GM18870 (cell line): ENCODE results near the gene PRKAG1.

Experiments used
- ATAC-seq: cut with Tn5 transposase; IDR thresholded peaks from one replicate; pipeline ENCODE4 v1.9.1; 2021; ENCODE audit warnings: moderate library complexity; ENCODE audit not compliant: unreplicated experiment

PRKAG1 gene

DNA sequence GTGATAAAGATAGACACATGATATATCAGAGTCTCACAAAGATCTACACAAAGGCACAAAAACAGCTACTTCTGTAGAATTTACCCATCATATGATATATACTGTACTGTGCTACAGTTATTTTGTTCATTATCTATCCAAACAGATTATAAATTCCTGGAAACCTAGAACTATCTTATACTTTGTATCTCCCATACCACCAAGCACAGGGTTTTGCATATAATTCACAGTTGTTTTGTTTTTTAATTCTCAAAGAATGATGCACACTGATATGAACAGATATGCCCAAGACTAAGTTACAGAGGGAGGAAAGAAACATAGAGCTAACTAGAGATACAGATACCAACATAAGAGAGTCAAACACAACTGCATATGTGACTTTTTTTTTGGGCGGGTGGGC is 3.4 kb downstream of the PRKAG1 start:
- ATAC-seq: no peak

DNA sequence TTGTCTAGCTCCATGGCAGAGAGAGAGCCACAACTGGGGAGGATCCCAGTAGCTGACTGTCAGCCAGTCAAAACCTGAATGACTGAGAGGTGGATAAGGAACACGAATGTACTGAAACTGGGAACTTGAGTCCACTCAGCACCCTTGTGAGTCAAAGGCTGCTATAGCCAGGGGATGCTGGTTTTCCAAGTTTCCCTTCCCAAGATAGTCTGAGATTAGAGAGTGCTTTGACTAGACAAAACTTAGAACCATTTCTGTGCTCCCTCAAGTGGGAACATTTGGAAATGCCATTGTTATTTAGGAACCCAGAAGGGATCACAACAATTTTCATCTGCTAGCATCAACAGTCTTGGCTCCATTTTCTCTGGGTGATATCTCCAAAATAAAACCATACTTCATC is 4.0 kb downstream of the PRKAG1 start:
- no peak for ATAC-seq

DNA sequence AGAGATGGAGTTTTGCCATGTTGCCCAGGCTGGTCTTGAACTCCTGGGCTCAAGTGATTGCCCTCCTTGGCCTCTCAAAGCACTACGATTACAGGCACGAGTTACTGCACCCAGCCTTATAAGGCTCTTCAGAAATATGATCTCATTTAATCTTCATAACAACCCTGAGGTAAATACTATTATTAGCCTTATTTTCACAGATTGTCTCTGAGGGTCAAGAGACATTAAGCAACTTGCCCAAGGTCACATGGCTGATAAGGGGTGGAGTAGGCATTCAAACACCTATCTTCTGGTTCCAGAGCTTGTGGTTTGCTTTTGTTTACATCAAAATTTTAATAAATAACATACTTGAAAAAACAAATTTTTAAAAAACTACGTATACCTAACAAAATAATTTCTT is 5.1 kb downstream of the PRKAG1 start:
- no peak for ATAC-seq

DNA sequence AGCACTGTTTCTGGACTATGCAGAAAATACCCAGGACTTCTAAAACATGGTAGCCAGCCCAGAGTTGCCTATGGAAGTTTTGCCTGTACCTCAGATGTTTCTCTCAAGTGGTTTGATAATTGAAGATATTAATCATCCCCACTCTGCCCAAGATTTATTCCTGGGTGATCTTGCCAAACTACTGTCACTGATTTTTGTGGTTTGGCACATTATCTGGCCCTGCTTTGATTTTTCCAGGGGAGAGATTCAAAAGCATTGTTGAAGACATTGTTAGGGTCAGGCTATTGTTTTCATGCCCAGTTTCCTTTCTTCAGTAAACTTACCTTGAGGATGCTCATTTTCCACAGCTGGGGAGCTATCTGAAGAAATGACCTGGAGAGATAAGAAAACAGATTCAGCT is 5.8 kb downstream of the PRKAG1 start:
- ATAC-seq: no peak

DNA sequence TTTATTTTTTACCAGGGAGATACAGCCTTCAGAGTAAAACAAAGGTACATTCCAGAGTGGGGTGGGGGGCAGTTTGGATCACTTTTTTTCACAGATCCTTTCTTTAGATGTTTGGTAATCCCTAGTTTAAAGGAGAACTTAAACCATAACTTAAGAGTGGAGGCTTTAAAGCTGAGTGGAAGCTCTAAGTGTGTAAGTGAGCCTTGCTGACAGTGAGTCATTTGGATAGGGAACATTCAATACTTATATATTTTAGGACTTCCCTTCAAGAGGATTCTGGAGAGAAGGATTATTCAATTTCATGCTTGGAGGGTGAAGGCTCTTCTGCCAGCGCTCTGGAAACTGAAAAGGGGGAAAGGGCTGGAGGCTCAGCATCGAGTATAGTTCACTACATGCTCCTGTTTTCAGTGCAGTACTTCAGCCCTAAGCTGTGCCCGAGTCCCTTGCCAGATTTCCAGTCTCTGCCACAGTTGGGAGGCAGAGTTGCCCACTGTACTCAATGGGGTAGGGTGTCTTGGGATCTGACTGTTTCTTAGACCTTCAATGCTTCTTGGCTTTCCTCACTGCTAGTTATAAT is 8.4 kb downstream of the PRKAG1 start:
- ATAC-seq: no peak

DNA sequence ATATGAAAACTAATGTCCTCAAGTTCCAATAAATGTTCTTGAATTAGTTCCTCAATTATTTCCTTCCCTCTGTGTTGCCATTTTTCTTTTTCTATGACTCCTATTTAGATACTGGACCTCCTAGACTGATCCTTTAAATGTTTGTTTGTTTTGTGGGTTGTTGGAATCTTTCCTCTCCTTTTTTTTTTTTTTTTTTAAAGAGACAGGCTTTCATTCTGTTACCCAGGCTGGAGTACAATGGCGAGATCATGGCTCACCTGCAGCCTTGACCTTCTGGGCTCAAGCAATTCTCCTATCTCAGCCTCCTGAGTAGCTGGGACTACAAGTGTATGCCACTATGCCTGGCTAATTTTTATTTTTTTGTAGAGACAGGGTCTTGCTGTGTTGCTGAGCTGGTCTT is 9.6 kb downstream of the PRKAG1 start:
- ATAC-seq: no peak

DNA sequence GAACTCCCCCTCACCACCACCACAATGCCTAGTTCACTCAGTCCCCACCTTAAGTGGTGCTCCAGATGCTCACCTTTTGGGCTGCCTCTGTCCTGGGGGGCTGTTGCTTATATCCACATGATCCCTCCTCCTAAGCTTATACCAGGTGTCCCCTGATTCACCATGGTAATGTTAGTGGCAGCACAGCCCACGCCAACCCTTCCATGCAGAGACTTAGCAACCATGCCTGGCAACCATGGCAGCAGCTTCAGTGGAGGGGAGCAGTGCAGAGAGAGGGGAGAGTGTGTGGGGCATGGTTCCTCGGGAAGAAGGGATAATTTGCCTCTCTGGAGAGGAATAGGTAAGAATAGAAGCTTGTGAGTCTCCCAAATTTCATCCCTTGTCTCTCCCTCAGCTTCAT is 18.2 kb downstream of the PRKAG1 start:
- no peak for ATAC-seq

DNA sequence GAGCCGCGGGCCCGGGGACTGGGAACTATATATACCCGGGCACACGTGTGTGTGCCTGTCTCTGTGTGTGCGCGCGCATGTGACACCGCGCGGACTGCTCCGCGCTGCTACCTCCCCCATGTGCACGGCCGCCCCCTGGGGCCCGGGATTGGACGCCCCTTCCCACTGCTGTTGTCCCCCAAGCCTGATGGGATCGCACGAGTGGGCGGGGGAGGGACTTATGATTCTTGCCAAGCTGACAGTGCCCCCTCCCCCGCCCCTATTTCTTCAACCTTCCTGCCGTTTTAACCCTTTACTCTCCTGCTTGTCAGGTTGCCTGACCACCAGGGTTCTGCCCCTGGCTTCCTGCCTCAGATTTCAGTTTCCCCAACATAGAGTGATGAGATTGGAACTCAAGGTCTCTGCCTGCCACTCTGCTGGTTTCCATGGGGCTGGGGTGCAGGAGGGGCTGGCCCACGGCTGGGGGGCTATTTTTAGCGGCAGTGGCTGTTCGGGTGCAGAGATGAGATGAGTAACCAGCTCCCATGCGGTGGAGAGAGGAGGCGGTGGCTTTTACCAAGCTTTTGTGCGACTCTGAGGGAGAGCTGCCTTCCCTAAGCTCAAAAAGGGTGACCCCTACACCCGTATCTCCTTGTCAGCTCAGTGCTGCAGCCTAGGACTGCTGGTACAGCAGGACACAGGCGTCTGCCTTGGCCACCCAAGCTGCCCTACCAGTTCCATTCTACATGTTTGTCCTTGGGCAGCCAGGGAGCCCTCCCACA is 19.0 kb downstream of the PRKAG1 start, which contains the start of gene DDN:
Gene DDN, minus strand, starts transcription at position 5 of the 761 bp plus-strand sequence. CDS start 88 bp downstream, outside the sequence.
- no peak for ATAC-seq

DNA sequence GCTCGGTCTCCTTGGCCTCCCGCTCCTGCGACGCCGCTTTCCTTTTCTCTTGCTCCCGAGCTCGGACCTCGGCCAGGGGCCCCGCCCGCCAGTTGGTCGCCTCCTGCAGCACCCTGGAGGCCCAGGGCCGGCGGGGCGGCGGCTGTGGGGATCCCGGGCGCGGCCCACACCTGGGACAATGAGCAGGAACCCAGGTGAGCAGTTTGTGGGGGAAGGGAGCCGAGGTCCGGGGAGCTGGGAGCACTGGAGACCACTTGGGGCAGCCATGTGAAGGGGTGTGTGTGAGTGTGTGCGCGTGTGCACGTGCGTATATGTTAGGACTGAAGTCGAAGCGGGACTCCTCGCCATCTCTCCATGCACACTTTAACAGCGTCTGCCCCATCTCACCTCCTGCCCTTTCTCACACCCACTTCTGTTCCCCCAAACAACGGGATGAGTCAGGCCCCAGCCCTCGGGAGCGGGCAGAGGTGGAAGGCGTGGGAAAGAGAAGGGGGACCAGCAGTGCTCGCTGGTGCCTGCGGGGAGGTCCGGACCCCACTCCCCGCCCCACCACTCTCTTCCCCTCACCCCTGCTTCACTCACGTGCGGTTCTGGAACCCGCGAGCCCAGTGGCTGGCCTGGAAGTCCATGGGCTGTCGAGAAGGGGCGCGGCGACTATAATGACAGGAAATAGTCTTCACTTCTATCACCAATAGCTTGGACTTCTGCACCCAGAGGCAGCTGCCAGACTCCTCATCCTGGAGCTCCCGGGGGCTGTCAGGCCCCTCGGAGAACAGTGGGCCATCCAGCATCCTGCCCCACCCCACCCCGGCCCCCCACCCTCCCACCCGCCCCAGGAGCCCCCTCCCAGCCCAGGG is 19.9 kb downstream of the PRKAG1 start:
- ATAC-seq: no peak

DNA sequence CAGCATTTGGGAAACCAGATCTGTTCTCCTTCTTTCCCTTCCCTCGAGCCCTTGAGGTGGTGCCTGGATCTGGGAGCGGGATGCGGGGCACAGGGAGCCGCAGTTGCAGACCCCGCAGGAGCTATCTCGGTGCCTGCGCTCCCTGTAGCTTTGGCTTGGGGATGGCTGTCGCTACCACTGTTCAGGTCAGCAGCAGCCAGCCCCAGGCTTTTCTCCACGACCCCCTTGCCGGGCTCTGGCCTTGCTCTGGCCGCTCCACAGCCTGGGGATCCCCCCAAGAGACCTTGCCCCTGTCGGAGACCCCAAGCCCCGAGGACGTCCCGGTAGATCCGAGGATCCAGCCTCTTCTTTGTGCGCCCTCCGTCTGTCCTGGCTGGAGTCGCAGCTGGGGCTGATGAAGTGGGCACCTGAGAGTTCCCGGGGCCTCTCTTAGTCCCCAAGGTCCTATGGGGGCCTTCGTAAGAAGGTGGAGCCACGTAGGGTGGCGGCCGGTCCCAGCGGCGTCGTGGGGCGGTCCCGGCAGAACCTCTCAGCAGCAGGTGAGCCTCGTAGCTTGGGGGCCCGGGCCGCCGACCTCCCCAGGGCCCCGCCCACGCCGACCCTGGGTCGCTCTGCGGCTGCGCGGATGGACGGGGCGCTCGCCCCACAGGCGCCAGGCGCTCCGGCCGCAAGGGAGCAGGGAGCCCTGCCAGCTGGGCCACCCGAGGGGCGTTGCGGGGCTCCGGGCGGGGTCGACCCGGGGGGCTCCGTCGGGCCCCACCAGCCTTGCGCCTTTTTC is 20.7 kb downstream of the PRKAG1 start:
- ATAC-seq: no peak

DNA sequence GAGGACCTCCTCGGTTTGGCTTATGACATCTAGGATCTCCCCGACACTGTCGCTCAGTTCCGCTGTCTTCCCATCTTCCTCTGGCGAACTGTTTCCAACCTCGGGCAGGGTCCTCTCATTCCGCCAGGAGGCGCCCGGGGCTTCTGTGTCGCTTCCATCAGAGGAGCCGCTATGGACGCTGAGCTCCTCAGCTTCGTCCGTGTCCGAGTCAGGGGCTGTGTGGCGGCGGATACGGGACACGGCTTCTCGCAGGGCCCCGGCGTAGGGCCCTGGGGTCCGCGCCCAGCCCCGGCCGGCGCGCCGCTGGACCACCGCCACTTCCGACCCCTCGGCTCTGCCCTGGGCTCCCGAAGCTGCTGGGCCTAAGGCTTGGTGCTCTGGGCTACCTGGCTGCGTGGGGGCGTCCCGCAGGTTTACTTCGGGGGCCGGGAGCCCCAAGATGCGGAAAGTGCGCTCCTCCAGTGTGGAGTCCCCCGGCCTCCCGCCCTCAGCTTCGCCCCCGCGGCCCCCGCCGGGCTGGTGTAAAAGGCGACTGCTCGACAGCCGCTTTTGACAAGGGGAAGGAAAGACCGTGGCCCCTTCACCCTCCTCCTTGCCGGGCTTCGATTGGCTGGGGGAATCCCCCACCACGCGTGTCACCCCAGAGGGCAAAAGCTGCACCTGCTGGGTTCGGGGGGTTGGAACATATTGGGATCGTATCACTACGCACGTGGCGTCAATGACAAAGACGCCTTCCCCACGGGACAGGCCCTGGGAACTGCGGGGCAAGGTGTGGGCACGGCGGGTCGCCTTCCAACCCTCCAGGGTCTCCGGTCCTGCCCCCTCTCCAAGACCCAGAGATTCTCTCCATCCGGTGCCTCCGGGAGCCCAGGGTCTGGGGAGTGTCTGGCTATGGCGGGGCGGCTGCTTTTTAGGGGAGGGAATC is 21.5 kb downstream of the PRKAG1 start:
- no peak for ATAC-seq

DNA sequence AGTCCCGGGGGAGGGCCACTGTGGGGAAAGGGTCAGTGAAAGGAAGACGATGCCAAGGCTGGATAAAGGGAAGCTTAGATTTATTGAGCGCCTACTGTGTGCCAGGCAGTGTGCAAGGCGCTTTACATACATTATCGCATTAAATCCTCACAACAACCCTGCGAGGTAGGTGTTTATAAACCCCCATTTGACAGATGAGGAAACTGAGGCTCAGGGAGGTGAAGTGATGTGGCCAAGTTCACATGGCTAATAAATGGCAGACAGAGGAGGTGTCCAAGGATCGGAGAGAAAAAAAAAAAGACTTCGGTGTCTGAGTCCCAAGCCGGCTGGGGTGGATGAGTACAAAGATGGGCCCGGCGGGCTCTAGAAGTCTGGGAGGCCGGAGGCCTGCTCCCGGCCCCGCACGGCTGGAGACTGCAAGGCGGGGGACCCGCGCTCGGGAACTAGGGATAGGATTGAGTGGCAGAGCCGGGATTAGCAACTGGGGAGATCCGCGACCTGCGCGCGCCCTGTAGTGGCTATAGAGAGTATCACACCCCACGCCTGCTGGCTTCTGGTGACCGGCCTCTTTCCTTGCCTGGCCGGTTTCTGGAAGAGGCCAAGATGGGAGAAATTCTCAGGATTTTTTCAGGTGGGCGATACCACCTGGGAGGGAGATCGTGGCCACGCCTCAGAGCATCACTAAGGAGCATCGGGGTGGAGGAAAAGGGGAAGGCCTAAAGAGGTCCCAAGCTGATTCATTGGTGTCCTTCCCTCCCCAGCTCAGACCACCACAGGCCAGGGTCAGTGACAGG is 23.3 kb downstream of the PRKAG1 start:
- ATAC-seq: no peak

DNA sequence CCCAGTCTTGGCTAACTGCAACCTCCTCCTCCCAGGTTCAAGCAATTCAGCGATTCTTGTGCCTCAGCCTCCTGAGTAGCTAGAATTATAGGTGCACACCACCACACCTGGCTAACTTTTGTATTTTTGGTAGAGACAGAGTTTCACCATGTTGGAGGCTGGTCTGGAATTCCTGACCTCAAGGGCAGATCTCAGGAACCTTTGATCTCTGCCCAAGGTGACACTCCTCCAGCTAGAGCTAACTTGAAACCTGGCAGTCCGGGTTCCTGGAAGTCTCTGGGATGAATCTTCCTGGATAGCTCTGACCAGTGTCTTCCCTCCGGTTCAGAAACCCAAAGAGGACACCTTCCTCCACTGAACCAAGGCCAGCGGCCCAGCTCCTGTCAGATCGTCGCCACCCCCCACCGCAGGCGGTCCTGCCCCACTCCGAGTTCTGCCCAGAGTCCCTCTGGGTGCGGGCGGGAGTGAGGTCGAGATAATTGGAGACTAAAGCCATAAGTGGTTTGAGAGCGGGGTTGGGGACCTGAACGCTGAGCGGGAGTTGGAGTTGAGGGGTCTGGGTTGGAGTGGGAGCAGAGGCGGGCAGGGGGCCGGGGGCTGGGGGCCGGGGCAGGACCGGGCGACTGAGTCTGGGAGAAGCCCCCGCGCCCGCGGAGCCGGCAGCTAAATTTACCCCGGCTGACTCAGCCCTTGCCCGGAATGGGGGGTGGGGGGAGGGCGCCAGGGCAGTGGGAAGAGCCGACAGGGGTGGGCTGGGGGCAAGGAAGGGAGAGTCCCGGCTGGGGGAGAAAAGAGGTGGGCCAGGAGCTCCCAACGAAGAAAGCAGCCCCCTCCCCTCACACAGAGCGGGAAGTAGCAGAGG is 24.1 kb downstream of the PRKAG1 start:
- ATAC-seq: no peak

DNA sequence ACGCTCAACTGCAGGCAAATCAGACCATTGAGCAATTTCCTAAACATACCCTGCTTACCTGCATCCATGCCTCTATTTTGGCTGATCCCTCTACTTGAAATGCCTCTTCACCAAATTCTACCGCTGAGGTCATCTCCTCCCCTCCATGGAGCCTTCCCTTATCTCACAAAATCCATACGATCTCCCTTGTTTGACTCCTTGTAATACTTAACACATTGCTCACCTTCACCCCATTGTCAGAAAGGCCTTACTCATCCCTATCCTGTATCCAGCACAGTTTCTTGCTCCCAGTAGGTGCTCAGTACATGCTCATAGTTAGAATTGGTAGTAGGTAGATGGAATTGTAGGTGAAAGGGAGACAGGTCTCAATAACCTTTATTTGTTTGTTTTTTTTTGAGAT is 24.8 kb downstream of the PRKAG1 start:
- no peak for ATAC-seq

DNA sequence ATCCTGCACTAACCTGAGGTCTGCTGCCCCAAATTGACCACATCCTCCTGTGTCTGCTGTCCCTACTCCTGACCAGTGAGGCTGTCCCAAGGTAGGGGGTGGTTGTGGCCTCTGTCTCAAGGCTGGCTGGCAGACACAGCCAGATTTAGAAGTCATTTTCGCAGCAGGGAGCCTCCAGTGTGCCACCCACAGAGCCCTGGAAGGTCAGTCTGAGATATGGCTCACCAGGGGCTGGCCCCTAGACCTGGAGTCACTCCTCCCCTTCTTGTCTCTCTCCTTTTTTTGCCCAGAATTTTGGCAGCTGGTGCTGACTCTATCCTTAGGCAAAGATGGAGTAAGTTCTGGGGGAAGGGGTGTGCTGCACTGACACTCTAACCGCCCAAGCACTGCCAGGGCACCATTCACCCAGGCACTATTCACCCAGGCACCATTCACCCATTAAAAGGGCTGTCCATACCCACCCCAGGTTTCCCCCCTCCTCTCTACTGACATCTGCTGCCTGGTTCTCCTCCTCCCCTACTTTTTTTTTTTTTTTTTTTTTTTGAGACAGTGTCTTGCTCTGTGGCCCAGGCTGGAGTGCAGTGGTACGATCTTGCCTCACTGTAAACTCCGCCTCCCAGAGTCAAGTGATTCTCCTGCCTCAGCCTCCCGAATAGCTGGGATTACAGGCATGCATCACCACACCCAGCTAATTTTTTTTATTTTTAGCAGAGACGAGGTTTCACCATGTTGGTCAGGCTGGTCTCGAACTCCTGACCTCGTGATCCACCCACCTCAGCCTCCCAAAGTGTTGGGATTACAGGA is 27.1 kb downstream of the PRKAG1 start:
- no peak for ATAC-seq

DNA sequence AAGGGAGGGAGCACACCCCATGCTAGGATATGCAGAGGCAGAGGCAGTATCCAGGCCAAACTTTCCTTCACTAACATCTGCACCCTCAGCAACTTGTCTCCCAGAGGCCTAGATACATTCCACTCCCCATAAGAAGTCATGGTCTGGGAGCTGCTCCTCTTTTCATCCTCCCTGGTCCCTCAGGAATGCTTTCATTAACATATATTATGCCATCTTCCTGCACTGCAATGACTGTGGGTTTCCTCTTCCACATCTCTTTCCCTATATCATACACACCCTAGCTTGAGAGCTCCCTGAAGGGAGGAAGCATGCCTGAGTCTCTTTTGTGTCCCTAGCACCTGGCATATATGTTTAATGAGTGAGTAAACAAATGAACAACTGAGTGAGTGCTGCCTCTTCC is 28.0 kb downstream of the PRKAG1 start:
- no peak for ATAC-seq

DNA sequence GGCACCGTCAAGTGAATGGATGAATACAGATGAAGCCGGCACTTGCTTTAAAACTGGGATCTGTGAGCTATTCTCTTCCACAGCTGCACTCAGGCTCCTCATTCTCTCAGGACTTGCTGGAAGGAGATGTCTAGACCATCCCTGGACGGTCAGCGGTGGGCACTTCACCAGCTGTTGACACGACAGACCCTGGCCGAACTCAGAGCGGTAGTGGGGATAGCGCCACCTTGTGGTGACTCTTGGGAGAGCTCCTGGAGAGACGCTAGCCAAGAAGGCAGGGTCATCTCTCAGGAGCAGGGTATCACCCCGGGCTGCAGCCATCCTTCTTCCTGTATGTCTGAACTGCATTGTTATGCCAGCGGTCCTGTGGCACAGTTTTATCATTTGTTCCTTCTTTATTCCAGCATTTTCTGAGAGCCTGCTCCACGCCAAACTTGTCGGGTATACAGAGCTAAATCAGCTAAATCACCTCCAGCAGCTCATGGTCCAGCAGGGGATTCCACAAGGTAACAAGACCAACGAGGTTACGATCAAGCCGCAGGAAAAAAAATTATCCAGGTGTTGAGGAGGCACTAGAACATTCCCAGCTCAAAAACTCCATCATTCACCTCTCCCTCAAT is 30.4 kb downstream of the PRKAG1 start:
- no peak for ATAC-seq
